HG03039 (cell line): ENCODE data around the gene POLR2C.

Experiments
- ATAC-seq: cut with Tn5 transposase; IDR thresholded peaks from one replicate; pipeline ENCODE4 v1.9.1; 2021; ENCODE audit warnings: mild to moderate bottlenecking, moderate library complexity; ENCODE audit not compliant: unreplicated experiment

Gene POLR2C

DNA sequence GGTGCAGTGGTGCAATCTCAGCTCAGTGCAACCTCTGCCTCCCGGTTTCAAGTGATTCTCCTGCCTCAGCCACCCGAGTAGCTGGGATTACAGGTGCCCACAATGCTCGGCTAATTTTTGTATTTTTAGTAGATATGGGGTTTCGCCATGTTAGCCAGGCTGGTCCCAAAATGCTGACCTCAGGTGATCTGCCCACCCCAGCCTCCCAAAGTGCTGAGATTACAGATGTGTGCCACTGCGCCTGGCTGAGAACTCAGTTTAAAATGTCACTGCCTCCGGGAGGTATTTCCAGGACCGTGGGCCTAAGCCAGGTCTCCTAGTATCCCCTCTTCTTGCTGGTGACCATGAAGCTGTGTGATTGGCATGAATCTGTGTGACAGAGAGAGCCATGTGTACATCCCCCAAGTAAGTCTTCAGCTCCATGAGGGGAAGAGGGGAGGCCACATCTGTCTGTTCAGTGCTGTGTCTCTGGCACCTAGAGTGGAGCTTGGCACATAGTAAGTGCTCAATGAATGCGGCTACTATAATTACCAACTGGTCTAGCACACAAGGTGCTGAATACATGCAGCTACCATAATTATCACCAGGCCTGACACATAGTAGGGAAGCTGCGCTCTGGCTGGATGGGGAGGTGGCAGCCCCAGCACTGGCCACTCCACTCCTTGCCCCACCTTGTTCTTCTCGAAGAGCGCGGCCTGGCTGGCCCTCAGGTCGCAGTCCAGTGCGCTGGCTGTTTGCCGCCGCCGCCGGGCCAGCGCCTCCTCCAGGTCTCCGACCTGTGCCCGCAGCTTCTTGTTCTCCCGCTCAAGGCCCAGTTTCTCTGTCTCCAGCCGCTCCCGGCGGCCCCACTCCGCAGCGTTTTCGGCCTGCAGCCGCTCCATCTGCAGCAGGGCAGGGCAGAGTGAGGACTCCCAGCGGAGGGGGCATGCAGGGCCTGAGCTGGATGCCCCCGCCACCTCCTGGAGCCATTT lies 55.2 kb downstream of the POLR2C start:
- no peak for ATAC-seq

DNA sequence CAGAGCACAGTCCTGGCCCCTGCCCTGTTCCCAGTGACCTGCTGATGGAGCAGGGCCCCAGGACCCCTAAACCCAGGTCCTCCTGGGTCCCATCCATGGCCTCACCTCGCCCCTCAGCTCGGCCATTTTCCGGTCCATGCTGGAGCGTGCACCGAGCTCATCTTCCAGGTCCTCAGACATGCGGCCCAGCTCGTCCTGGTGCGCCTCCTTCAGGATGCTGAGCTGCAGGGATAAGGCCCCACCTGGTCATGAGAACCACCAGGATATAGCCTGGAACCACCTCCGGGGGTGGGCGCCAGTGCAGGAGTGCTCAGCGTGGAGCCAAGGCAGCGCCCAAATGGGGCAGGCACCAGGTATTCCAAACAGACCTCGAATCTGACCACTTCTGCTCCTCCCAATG lies 56.0 kb downstream of the POLR2C start:
- no peak for ATAC-seq

DNA sequence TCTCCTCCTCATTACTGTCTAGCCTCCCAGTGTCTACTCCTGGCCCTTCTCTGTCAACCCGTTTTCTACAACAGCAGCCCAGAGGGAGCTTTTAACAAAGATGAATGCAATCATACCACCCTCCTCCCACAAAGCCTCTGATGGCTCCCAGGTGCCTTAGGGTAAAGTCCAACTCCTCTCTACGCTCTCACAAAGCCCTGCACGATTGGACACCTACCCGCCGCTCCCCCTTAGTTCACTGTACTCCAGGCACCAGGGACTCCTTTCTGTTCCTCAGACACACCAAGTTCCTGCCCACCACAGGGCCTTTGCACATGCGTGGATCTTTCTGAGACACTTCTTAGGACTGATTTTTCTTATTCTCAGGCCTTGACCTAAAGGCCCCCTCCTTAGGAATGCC lies 56.4 kb downstream of the POLR2C start:
- no peak for ATAC-seq

DNA sequence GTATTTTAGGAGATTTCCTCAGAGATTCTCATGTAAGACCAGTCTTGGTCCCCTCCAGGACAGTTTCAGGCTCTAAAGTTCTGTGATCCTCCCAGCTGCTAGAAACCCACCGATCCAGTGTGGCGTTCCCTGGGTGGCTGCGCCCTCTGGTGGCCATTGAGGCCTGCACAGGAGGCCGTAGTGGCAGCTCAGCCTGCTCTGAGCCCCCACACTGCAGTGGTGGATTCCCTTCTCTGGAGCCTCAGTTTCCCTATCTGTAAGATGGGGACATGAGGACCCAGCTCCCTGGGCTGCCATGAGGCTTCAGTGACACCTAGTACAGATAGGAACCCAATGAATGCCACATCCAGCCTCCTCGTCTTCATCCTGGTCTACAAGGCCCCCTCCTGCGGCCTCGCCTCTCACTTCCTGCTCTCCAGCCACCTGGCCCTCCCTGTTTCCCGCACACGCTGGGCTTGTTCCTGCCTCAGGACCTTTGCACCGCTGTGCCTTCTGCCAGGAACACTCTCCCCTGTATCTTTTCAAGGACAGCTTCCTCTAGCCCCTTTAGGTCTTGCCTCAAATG lies 57.4 kb downstream of the POLR2C start:
- ATAC-seq = no peak
